Ishikawa (cell line): ENCODE results near the gene ECE2.

Experiments used
- CEBPB ChIP-seq: IDR thresholded peaks from 2 replicates; pipeline ENCODE4 v1.6.1; 2012
- CREB1 ChIP-seq: IDR thresholded peaks from 2 replicates; pipeline ENCODE4 v1.6.1; 2012; ENCODE audit warnings: low read depth
- EGR1 ChIP-seq: IDR thresholded peaks from 2 replicates; pipeline ENCODE4 v1.6.1; 2012
- EP300 ChIP-seq: IDR thresholded peaks from 2 replicates; pipeline ENCODE4 v1.6.1; 2012; ENCODE audit warnings: borderline replicate concordance
- FOXM1 ChIP-seq: IDR thresholded peaks from 2 replicates; pipeline ENCODE4 v1.6.1; 2012; ENCODE audit warnings: low read depth, borderline replicate concordance
- MAX ChIP-seq: IDR thresholded peaks from 2 replicates; pipeline ENCODE4 v1.6.1; 2012
- NFIC ChIP-seq: IDR thresholded peaks from 2 replicates; pipeline ENCODE4 v1.6.1; 2012
- RAD21 ChIP-seq: IDR thresholded peaks from 2 replicates; pipeline ENCODE4 v1.6.1; 2012; ENCODE audit warnings: low read depth
- REST ChIP-seq: IDR thresholded peaks from 2 replicates; pipeline ENCODE4 v1.6.1; 2012; ENCODE audit warnings: low read depth, mild to moderate bottlenecking
- TAF1 ChIP-seq: IDR thresholded peaks from 2 replicates; pipeline ENCODE4 v1.6.1; 2012; ENCODE audit warnings: low read depth, mild to moderate bottlenecking
- TCF12 ChIP-seq: IDR thresholded peaks from 2 replicates; pipeline ENCODE4 v1.6.1; 2012; ENCODE audit warnings: low read depth
- TEAD4 ChIP-seq: IDR thresholded peaks from 2 replicates; pipeline ENCODE4 v1.6.1; 2012
- USF1 ChIP-seq: IDR thresholded peaks from 2 replicates; pipeline ENCODE4 v1.6.1; 2012
- YY1 ChIP-seq: IDR thresholded peaks from 2 replicates; pipeline ENCODE4 v1.6.1; 2012; ENCODE audit warnings: low read depth
- ZBTB7A ChIP-seq: IDR thresholded peaks from 2 replicates; pipeline ENCODE4 v1.6.1; 2012; ENCODE audit warnings: low read depth

ECE2 gene

GRCh38 chr3:184255291-184256039, 20.4 kb upstream of the ECE2 start:
- TF ChIP-seq FOXM1: no peak
- no peak for TF ChIP-seq MAX

- TF ChIP-seq NFIC (no peak), TEAD4 (no peak), RAD21 (no peak), USF1 (no peak), EGR1 (no peak), CEBPB (no peak), ZBTB7A (no peak), CREB1 (no peak), MAX (no peak), YY1 (no peak), TAF1 (no peak), FOXM1 (no peak), EP300 (no peak), REST (no peak), TCF12 (no peak)
Observed at GRCh38 chr3:184257083-184257915, 18.5 kb upstream of the ECE2 start.

- no peak for TF ChIP-seq EGR1
Observed at GRCh38 chr3:184258926-184259325, 16.9 kb upstream of the ECE2 start.

GRCh38 chr3:184259396-184259877, 16.4 kb upstream of the ECE2 start:
- TF ChIP-seq NFIC: no peak
- TF ChIP-seq EP300: no peak

GRCh38 chr3:184259878-184260723, 15.7 kb upstream of the ECE2 start:
- TF ChIP-seq FOXM1 (no peak), YY1 (0 out of 2 replicates have a peak, but pooled peaks have one; percentile 32), EP300 (no peak), CEBPB (no peak), REST (peak; percentile 79), RAD21 (no peak), CREB1 (no peak), USF1 (no peak), MAX (peak; percentile 31; the same call in 1 of the 2 replicates), ZBTB7A (peak; percentile 93), NFIC (no peak), TAF1 (no peak), EGR1 (no peak)
